Upper lobe of left lung (tissue), 4 donors: ENCODE results near the gene KSR2.
"Not testable (repeated sequence)": the region's sequence is repeated elsewhere in the genome, so short reads cannot be mapped to it uniquely, and the experiment has no call there.

Experiments
- CTCF ChIP-seq, 6 experiments: fragments of 450-650 bp in 4 of 6; fragments of 200-600 bp in 2 of 6; sonication (generic) in 2 of 6; IDR thresholded peaks; one replicate each; pipeline ENCODE4 v1.5.1; 2016 to 2019; ENCODE audit warnings: antibody characterized with exemption in 6 of 6
- EP300 ChIP-seq, 4 donors: sonication (generic); formaldehyde crosslinking; IDR thresholded peaks; one replicate each; pipeline ENCODE4 v1.5.1; 2017; ENCODE audit warnings: antibody characterized with exemption in 4 of 4, control low read depth in 2 of 4
- POLR2A ChIP-seq, 4 donors: fragments of 450-650 bp; IDR thresholded peaks; one replicate each; pipeline ENCODE4 v1.5.1; 2016 to 2017; ENCODE audit warnings: antibody characterized with exemption in 4 of 4, mild to moderate bottlenecking in 2 of 4
- POLR2AphosphoS5 ChIP-seq, 2 donors: sonication (generic); formaldehyde crosslinking; IDR thresholded peaks; one replicate each; pipeline ENCODE4 v1.5.1; 2017; ENCODE audit warnings: antibody characterized with exemption in 2 of 2

GRCh38 chr12:117628711-117629110 lies 340.1 kb downstream of the KSR2 start:
- not testable (repeated sequence) for TF ChIP-seq POLR2A, CTCF, POLR2AphosphoS5, EP300 (IDR thresholded peaks at IDR 0.05)
